HL-60 (cell line): ENCODE results near the gene CST4.

Experiments used
- CTCF ChIP-seq: IDR thresholded peaks from one replicate; pipeline ENCODE4 v1.5.1; 2011; ENCODE audit warnings: low read length, control low read depth, inconsistent platforms; ENCODE audit not compliant: insufficient read depth
- GABPA ChIP-seq: IDR thresholded peaks from 2 replicates; pipeline ENCODE4 v1.6.1; 2012; ENCODE audit warnings: low read depth
- POLR2AphosphoS5 ChIP-seq: IDR thresholded peaks from 2 replicates; pipeline ENCODE4 v1.6.1; 2012; ENCODE audit warnings: low read depth
- SPI1 ChIP-seq: IDR thresholded peaks from 2 replicates; pipeline ENCODE4 v1.6.1; 2012; ENCODE audit warnings: low read depth, mild to moderate bottlenecking, borderline replicate concordance
- TF ChIP-seq, protein P1 (sequence below): IDR thresholded peaks from 2 replicates; pipeline ENCODE4 v1.6.1; 2012; ENCODE audit warnings: low read depth; ENCODE audit not compliant: insufficient replicate concordance

DNA sequence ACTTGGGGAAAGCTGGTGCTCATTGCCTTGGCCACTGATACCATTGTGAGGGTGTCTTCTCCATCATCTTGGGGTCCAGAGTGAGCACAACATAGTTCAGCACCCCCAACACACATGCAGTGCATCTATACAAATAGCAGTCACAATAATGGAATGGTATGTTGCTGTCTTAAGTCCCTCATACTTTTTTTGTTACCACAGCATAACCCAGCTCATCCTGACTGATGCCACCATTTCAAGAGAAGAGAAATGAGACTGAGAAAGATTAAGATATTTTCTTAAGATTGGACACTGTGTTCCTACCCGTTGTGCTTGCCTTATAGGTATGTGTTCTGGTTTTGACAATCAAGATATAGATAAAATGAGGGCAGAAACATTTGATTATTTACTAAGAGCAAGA, 15.6 kb downstream of the CST4 start:
- no peak for TF ChIP-seq CTCF
- TF ChIP-seq, protein P1, sequence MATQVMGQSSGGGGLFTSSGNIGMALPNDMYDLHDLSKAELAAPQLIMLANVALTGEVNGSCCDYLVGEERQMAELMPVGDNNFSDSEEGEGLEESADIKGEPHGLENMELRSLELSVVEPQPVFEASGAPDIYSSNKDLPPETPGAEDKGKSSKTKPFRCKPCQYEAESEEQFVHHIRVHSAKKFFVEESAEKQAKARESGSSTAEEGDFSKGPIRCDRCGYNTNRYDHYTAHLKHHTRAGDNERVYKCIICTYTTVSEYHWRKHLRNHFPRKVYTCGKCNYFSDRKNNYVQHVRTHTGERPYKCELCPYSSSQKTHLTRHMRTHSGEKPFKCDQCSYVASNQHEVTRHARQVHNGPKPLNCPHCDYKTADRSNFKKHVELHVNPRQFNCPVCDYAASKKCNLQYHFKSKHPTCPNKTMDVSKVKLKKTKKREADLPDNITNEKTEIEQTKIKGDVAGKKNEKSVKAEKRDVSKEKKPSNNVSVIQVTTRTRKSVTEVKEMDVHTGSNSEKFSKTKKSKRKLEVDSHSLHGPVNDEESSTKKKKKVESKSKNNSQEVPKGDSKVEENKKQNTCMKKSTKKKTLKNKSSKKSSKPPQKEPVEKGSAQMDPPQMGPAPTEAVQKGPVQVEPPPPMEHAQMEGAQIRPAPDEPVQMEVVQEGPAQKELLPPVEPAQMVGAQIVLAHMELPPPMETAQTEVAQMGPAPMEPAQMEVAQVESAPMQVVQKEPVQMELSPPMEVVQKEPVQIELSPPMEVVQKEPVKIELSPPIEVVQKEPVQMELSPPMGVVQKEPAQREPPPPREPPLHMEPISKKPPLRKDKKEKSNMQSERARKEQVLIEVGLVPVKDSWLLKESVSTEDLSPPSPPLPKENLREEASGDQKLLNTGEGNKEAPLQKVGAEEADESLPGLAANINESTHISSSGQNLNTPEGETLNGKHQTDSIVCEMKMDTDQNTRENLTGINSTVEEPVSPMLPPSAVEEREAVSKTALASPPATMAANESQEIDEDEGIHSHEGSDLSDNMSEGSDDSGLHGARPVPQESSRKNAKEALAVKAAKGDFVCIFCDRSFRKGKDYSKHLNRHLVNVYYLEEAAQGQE = no peak
- TF ChIP-seq POLR2AphosphoS5 = no peak
- TF ChIP-seq GABPA = no peak
- TF ChIP-seq SPI1 = no peak
